Measurements from ENCODE around the gene SPCS1. TPM values are rescaled to one million over a fixed set of nuclear protein-coding genes. Genes with fewer than 3 reads are reported as not detected.
A peak's percentile ranks its signal among the peaks of the same experiment; 100 is the strongest.

The SPCS1 gene
- 34.7 and 47.5 TPM in 2 replicates for total RNA-seq (2011; cell fraction: chromatin; rRNA removed; ENCODE audit: low replicate concordance)
- 40.5 and 56.0 TPM in 2 replicates for total RNA-seq (2011; cell fraction: nucleolus; rRNA removed)
- 70.4 and 81.2 TPM in 2 replicates for total RNA-seq (2011; cell fraction: nucleoplasm; rRNA removed)
- total RNA-seq (2014; rRNA removed) = 66.4 and 85.0 TPM in 2 replicates
- 110 and 134 TPM in 2 replicates for total RNA-seq (2014; rRNA removed; fragmentation: Illumina TruSeq; extraction: Trizol)
- 124 and 127 TPM in 2 replicates for total RNA-seq (2015; rRNA removed; fragmentation: Illumina TruSeq; extraction: Trizol)
- total RNA-seq (2021) = 103 and 110 TPM in 2 replicates
- 62.3 and 73.9 TPM in 2 replicates for polyA plus RNA-seq (2011; rRNA removed)
- 107 and 117 TPM in 2 replicates for polyA plus RNA-seq (2011; cell fraction: cytosol; rRNA removed)
- polyA plus RNA-seq (2011; cell fraction: nucleus; rRNA removed) = 24.9 and 35.8 TPM in 2 replicates
- polyA plus RNA-seq (2012) = 147 TPM in 2 replicates
- polyA plus RNA-seq (2014; fragmentation: Illumina TruSeq; extraction: Trizol) = 127 and 141 TPM in 2 replicates
- polyA plus RNA-seq (2014; fragmentation: Nextera tagmentation; extraction: Ambion mirVana) = 100 to 1,000 TPM; 504 to 567 TPM
- 107 and 136 TPM in 2 replicates for polyA plus RNA-seq (2014; rRNA removed)
- polyA minus RNA-seq (2011; rRNA and poly(A)+ RNA removed) = 67.7 and 79.5 TPM in 2 replicates
- polyA minus RNA-seq (2011; cell fraction: cytosol; rRNA and poly(A)+ RNA removed) = 70.8 and 79.2 TPM in 2 replicates
- polyA minus RNA-seq (2011; cell fraction: nucleus; rRNA and poly(A)+ RNA removed) = 11.3 and 18.3 TPM in 2 replicates
- percentile 80 among the genes with signal in this experiment for Bru-seq, nascent RNA
- percentile 74 among the genes with signal in this experiment for BruChase-seq, experiment 1, labeled RNA remaining after a 2-hour chase
- BruChase-seq, experiment 2, labeled RNA remaining after a 6-hour chase = percentile 73 among the genes with signal in this experiment
- long read RNA-seq, experiment 1, full-length matches to known transcripts = 198 of 298 reads
- long read RNA-seq, experiment 1, partial matches to known transcripts = 76 of 298 reads
- long read RNA-seq, experiment 1, other reads (novel, unspliced or antisense) = 24 of 298 reads
- long read RNA-seq, experiment 2, full-length matches to known transcripts = 103 of 137 reads
- long read RNA-seq, experiment 2, partial matches to known transcripts = 18 of 137 reads
- long read RNA-seq, experiment 2, other reads (novel, unspliced or antisense) = 16 of 137 reads
- long read RNA-seq, experiment 3, full-length matches to known transcripts = 160 of 171 reads
- long read RNA-seq, experiment 3, partial matches to known transcripts = 1 of 171 reads
- long read RNA-seq, experiment 3, other reads (novel, unspliced or antisense) = 10 of 171 reads

GRCh38 chr3:52705688-52706686 lies at the start of gene SPCS1, which contains the start of gene GLT8D1:
TSS of gene SPCS1 (plus strand) at chr3:52706106. CDS start at chr3:52706247, 141 bp downstream.
TSS of gene GLT8D1 (minus strand) at chr3:52705791. CDS start at chr3:52700460, 5,331 bp downstream.
- FAIRE-seq = peak; percentile 65
- CTCF ChIA-PET (ENCODE audit: low intra/inter-chr PET ratio) = interaction anchor here (0.7 kb wide), 1 partner anchor 158 kb away, joined by 3 read pairs; no protein-coding TSS in a partner anchor
- BruUV-seq (replicated peaks) = no TSS peak
- TF ChIP-seq ESRRA (IDR thresholded peaks at IDR 0.05; ENCODE audit: borderline replicate concordance, low read depth) (peak; percentile 50; the same call in 1 of the 2 replicates), ZKSCAN8 (CRISPR knock-in tag; IDR thresholded peaks at IDR 0.05) (no peak), ETS1 (conservative IDR thresholded peaks at IDR 0.05; ENCODE audit: control insufficient read depth, low read depth, low read length) (peak; percentile 75), RBM22 (IDR thresholded peaks at IDR 0.05; ENCODE audit: low read depth, low read length, poor library complexity, severe bottlenecking) (peak; percentile 80), MNT (conservative IDR thresholded peaks at IDR 0.05) (peak; percentile 85 to 96), MXD1 (CRISPR knock-in tag; IDR thresholded peaks at IDR 0.05; ENCODE audit: borderline replicate concordance, poor library complexity, severe bottlenecking) (peak; percentile 6), ZNF3 (CRISPR knock-in tag; IDR thresholded peaks at IDR 0.05) (no peak), PHF20 (IDR thresholded peaks at IDR 0.05; ENCODE audit: partially characterized antibody) (peak; percentile 88), MTF1 (CRISPR knock-in tag; IDR thresholded peaks at IDR 0.05; ENCODE audit: borderline replicate concordance) (no peak), ZNF584 (CRISPR knock-in tag; IDR thresholded peaks at IDR 0.05; ENCODE audit: low read depth) (no peak)

More at GRCh38 chr3:52705688-52706686, at the start of gene SPCS1, which contains the start of gene GLT8D1:
- intact Hi-C loops (cut with micrococcal nuclease) = no loop called here
- Histone ChIP-seq H3K27me3 (ENCODE audit: control insufficient read depth in 2 of 2, insufficient read depth in 2 of 2, low read length in 2 of 2) (no peaks in the 10 kb centered on the region), H3K79me2 (ENCODE audit: control insufficient read depth, insufficient read depth, low read length) (peaks cover 49% of the 10 kb centered on the region), H3K9me1 (ENCODE audit: control insufficient read depth, insufficient read depth, low read length) (no peaks in the 10 kb centered on the region), H3K4me3 (peak within 1 kb of the TSS; percentile 83), H3K27ac (ENCODE audit: extremely low read depth, low read depth, low read length) (peak within 1 kb of the TSS; percentile 78), H4K20me1 (replicated peaks; ENCODE audit: control insufficient read depth, insufficient read depth, low read length) (no peaks in the 10 kb centered on the region), H2AFZ (ENCODE audit: low read depth, low read length) (peak within 1 kb of the TSS; percentile 96), H3K4me2 (ENCODE audit: insufficient read depth, low read length) (peak within 1 kb of the TSS; percentile 94), H3K9ac (ENCODE audit: insufficient read depth in 1 of 2, low read depth in 2 of 2, low read length in 2 of 2) (peak within 1 kb of the TSS; percentile 79 to 98), H3K36me3 (ENCODE audit: control insufficient read depth, insufficient read depth, low read length) (peaks cover 19% of the 10 kb centered on the region), H3K9me3 (replicated peaks; ENCODE audit: control insufficient read depth, insufficient read depth, low read depth, low read length) (no peaks in the 10 kb centered on the region), H3K4me1 (replicated peaks in 1 of 2; ENCODE audit: control insufficient read depth in 2 of 2, insufficient read depth in 2 of 2, low read length in 2 of 2) (peaks cover 7 to 10% of the 10 kb centered on the region in 2 experiments; a peak in 3 of 5 replicates)
- in situ Hi-C loops (cut with MboI) = no loop called here
- WGBS (ENCODE audit: insufficient coverage, low coverage, missing lambda C conversion rate) = 0% methylated on average over 34 of the region's 94 CpGs
- DNase-seq (ENCODE audit: extremely low read depth in 1 of 4, low spot score in 3 of 4) (peak; percentile 76 to 87 (median 82)), ATAC-seq (peak; percentile 95)
- POLR2A ChIA-PET = interaction anchor here (0.6 to 1.6 kb wide), 9 partner anchors 9 to 341 kb away, joined by 3 to 6 read pairs (median 3); no protein-coding TSS in a partner anchor

All from K562 (cell line).